ENCODE results near the gene OR5H15. TPM values are rescaled to one million over a fixed set of nuclear protein-coding genes. Genes with fewer than 3 reads are reported as not detected.

The OR5H15 gene
- total RNA-seq, 1 experiment from 2014 or later, result not detected

Other genes with a start within 250 kb of the OR5H15 start
- 22.7 and 30.0 TPM in 2 replicates for gene RIOX2, start 194.3 kb upstream of the OR5H15 start, total RNA-seq (2014; rRNA removed; shearing (Covaris generic))
- gene GABRR3, start 131.4 kb upstream of the OR5H15 start, total RNA-seq (2014; rRNA removed; shearing (Covaris generic)), result not detected in 2 replicates
- gene OR5AC2, start 79.5 kb upstream of the OR5H15 start, total RNA-seq (2014; rRNA removed; shearing (Covaris generic)), result not detected in 2 replicates
- gene OR5H1, start 36.0 kb upstream of the OR5H15 start, total RNA-seq (2014; rRNA removed; shearing (Covaris generic)), result not detected in 2 replicates
- not detected in 2 replicates for gene OR5H14, start 19.2 kb upstream of the OR5H15 start, total RNA-seq (2014; rRNA removed; shearing (Covaris generic))
- not detected in 2 replicates for gene OR5H6, start 97.5 kb downstream of the OR5H15 start, total RNA-seq (2014; rRNA removed; shearing (Covaris generic))
- not detected in 2 replicates for gene OR5H2, start 115.8 kb downstream of the OR5H15 start, total RNA-seq (2014; rRNA removed; shearing (Covaris generic))
- gene OR5K4, start 187.2 kb downstream of the OR5H15 start, total RNA-seq (2014; rRNA removed; shearing (Covaris generic)), result not detected in 2 replicates
- gene OR5K3, start 224.0 kb downstream of the OR5H15 start, total RNA-seq (2014; rRNA removed; shearing (Covaris generic)), result not detected in 2 replicates

Data from RPMI7951 (cell line).